NCI-H146 treated with DMSO at 0.1 percent for 48 hours (cell line): Measurements from ENCODE around the gene CORO2B.
"Not testable (repeated sequence)": the region's sequence is repeated elsewhere in the genome, so short reads cannot be mapped to it uniquely, and the experiment has no call there.

Source experiments
- DNase-seq: peaks from one replicate; lab custom pipeline; 2025; ENCODE audit not compliant: unreplicated experiment; lab: John Stamatoyannopoulos, UW

The CORO2B gene

GRCh38 chr15:68604840-68605478, 26.2 kb downstream of the CORO2B start:
- not testable (repeated sequence) for DNase-seq

GRCh38 chr15:68606375-68606774, 27.6 kb downstream of the CORO2B start:
- no peak for DNase-seq

GRCh38 chr15:68608206-68608843, 29.5 kb downstream of the CORO2B start:
- DNase-seq: no peak

- DNase-seq: no peak
Observed at GRCh38 chr15:68608844-68609232, 30.0 kb downstream of the CORO2B start.

- no peak for DNase-seq
Observed at GRCh38 chr15:68609629-68610028, 30.8 kb downstream of the CORO2B start.

GRCh38 chr15:68610825-68611224, 32.0 kb downstream of the CORO2B start:
- DNase-seq: no peak

GRCh38 chr15:68612503-68612902, 33.7 kb downstream of the CORO2B start:
- DNase-seq: no peak

- DNase-seq: no peak
Observed at GRCh38 chr15:68612979-68613740, 34.4 kb downstream of the CORO2B start.

- no peak for DNase-seq
Observed at GRCh38 chr15:68614286-68615035, 35.7 kb downstream of the CORO2B start.

GRCh38 chr15:68615301-68615700, 36.5 kb downstream of the CORO2B start:
- no peak for DNase-seq

- no peak for DNase-seq
Observed at GRCh38 chr15:68615811-68616210, 37.0 kb downstream of the CORO2B start.

GRCh38 chr15:68616397-68616796, 37.6 kb downstream of the CORO2B start:
- no peak for DNase-seq

- DNase-seq: no peak
Observed at GRCh38 chr15:68617001-68617400, 38.2 kb downstream of the CORO2B start.

- no peak for DNase-seq
Observed at GRCh38 chr15:68617777-68618176, 39.0 kb downstream of the CORO2B start.

GRCh38 chr15:68618394-68618793, 39.6 kb downstream of the CORO2B start:
- DNase-seq: no peak

GRCh38 chr15:68618908-68619698, 40.3 kb downstream of the CORO2B start:
- peak; percentile 18 for DNase-seq

GRCh38 chr15:68620721-68621527, 42.1 kb downstream of the CORO2B start:
- no peak for DNase-seq

GRCh38 chr15:68621535-68621934, 42.7 kb downstream of the CORO2B start:
- DNase-seq: no peak

- no peak for DNase-seq
Observed at GRCh38 chr15:68623301-68623892, 44.6 kb downstream of the CORO2B start.
